Fibroblast of lung (primary cell): ENCODE measurements around the gene NLRC3.

Experiments
- EZH2 ChIP-seq: IDR thresholded peaks from 2 replicates; pipeline ENCODE4 v1.5.1; 2012; ENCODE audit warnings: low read length, control low read depth, mild to moderate bottlenecking; ENCODE audit errors: missing control alignments
- TF ChIP-seq, protein P1 (sequence below), 2 donors: IDR thresholded peaks in 1 of 2; conservative IDR thresholded peaks in 1 of 2; 1 replicate in 1 of 2; 2 replicates in 1 of 2; pipeline ENCODE4 v1.5.1; 2011 to 2012; ENCODE audit warnings: low read length in 2 of 2, control low read depth in 1 of 2, inconsistent platforms in 1 of 2, low read depth in 1 of 2, mild to moderate bottlenecking in 1 of 2

DNA sequence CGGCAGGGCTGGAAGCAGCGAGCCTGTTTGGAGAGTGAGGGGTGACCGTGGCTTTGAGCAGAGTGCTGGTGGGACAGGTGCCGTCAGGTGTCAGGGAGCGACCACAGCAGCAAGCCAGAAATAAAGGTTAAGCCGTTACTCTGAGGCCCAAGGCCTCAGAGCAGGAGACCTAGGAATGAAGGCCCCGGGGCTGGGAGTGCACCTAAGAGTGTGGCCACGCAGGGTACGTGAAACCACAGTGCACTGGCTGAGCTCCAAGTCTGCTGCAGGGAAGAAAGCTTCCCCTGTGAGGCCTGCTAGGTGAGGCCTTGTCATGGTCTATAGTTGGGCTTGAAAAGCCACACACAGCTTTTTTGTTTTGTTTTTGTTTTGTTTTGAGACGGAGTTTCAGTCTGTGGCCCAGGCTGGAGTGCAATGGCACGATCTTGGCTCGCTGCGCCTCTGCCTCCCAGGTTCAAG, 67.7 kb downstream of the NLRC3 start:
- TF ChIP-seq, protein P1, sequence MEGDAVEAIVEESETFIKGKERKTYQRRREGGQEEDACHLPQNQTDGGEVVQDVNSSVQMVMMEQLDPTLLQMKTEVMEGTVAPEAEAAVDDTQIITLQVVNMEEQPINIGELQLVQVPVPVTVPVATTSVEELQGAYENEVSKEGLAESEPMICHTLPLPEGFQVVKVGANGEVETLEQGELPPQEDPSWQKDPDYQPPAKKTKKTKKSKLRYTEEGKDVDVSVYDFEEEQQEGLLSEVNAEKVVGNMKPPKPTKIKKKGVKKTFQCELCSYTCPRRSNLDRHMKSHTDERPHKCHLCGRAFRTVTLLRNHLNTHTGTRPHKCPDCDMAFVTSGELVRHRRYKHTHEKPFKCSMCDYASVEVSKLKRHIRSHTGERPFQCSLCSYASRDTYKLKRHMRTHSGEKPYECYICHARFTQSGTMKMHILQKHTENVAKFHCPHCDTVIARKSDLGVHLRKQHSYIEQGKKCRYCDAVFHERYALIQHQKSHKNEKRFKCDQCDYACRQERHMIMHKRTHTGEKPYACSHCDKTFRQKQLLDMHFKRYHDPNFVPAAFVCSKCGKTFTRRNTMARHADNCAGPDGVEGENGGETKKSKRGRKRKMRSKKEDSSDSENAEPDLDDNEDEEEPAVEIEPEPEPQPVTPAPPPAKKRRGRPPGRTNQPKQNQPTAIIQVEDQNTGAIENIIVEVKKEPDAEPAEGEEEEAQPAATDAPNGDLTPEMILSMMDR (conservative IDR thresholded peaks at IDR 0.05 in 1 of 2, IDR thresholded peaks at IDR 0.05 in 1 of 2; ENCODE audit: low read depth in 1 of 2, low read length in 2 of 2): no peak
- TF ChIP-seq EZH2: no peak
